ENCODE data around the gene CHST11.

Gene CHST11

DNA sequence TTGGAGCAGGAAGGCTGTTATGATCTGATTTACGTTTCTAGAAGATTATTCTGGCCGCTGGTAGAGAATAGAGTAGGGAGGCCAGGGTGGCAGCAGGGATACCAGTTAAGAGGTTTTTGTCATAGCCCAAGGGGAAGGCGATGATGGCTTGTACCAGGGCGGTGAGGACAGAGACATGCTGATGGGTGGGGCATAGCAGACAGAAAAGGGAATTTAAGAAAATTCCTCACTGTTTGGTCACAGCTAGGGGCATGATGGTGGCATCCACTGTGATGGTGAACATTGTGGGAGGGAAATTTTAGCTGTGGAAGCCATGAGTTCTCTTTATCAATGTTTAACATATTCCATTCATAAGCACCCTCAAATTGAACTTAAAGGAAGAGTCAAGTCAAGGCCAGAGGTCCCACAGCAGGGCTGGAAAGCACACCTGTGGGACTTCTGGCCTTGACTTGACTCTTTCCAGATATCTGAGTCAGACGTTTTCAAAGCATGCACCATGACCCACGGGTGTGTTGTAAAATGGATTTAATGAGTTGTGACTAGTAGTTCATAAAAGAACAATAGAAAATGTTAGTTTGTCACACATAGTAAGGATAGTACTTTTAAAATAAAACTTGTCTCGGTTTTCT is 134.6 kb downstream of the CHST11 start:
- no peak for DNase-seq

DNA sequence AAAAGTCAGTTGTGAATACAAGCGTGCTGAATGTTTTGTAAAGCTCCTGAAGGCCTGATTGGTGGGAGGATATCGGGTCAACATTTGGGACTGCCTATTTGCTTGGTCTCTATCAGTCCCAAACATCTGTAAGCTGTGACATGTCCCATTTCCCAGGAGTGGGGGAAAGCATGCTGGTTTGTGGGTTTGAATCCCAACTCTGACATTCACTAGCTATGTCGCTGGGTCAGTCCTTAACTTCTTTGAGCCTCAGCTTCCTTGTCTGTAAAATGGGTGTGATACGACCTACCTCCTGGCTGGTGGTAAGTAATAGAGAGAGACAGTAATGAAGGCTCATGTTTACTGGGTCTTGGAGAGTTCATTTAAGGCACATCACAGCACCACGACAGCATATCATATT is 136.7 kb downstream of the CHST11 start:
- no peak for DNase-seq

DNA sequence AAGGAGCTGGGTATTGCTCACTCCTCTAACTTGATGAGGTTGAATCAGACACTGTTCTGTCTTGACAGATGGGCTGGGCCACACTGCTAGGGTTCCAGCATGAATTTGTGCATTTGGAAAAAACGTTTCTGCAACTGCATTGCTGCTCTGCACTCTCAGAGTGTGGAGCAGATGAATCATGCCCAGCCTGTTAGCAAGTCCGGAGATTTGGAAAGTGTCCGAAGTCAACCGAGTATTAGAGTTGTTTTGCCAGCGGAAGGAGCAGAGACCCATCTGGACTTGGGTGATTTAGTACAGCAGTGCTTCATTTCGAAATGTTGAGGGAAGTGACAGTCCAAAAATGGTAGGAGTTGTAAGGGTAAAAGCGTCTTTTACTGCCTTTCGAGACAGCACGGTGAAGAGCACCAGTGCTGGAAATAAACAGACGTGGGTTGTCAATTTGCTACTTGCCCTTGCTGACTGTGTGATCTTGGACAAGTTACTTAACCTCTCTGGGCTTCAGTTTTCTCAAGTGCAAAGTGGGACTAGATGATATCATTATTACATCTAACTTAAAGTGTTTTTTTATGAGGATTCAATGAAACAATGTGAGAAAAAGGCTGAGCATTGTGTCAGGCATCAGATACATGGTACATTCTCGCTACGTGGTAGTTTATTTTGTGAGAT is 139.5 kb downstream of the CHST11 start:
- DNase-seq, result no peak

DNA sequence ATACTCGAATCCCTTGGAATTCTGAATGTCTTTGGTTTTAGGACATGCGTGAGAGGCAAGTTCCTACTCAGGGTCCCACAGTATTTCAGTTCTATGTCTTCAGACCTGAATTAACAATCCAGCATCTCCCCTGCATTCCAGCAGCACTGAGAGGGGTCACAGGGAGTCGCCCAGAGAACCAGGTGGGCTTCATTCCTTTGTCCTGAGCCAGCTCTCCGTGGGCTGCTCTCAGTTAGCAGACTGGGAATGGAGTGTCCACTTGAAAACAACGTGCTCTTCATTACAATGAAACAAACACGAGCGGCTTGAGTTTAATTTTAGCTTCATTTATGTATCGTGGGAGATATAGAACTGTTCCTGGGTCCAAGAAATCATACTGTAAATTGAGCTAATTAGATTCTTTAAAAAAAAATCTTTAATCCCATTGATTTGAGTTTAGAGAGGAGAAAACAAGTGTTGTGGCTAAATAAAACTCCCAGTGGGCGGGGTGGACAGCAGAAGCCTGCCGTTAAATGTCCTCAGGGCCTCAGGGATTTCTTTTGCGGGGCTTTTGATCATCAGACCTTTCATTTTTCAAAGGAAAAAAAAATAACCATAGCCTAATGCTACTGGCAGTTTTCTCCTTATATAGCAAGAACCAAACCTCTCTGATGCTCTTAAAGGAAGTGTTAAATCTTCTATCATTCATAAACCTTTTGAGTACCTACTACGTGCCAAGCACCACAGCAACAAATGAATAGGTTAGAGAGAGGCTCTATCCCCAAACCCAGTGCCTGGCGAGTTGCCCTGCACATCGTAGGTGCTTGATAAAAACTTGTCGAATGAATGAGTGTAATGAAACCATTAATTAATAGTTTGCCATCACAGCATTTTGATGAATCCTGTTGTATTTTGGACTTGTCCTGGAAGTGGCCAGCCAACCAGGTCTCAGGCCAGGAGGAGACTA is 140.4 kb downstream of the CHST11 start:
- no peak for DNase-seq

DNA sequence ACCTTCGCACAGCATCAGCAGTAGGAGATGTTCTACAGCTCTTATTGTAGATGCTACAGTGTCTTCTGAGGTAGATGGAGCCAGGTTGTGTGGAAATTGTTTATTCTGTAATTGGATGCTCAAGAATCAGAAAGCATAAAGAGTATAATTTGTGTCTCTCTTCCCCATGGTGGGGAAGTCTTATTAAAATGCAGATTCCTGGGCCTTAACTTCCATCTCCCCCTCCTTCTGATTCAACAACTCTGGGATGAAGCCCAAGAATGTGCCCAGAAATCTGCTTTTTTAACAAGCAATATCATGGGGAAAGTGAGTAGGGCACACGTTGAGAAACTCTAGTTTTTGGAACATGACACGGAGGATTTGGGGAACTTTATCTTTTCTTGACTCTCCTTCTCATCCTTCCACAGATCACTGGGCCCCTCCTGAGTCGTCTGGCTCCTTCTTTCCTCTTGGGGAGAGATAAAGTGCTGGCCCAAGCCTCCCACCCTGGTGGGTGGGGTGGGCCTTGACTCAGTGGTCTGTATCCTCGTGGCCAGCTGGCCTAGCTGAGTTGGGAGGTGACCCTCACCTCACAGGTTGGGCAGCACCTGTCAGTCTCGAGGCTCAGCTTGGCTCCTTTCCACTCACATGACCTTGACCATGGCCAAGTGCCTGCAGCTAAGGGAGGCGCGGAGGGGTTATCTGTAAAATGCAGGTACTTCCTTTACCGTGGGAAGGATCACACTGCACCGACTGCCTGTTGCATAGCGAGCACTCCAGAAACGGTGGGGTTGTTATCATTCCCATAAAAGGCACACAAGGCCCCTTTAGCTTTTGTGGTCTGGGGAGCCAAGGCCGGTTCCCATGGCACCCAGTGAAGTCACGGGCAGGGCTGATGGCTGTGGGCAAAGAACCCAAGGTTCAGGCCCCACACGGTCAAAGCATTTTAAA is 141.9 kb downstream of the CHST11 start:
- no peak for DNase-seq

DNA sequence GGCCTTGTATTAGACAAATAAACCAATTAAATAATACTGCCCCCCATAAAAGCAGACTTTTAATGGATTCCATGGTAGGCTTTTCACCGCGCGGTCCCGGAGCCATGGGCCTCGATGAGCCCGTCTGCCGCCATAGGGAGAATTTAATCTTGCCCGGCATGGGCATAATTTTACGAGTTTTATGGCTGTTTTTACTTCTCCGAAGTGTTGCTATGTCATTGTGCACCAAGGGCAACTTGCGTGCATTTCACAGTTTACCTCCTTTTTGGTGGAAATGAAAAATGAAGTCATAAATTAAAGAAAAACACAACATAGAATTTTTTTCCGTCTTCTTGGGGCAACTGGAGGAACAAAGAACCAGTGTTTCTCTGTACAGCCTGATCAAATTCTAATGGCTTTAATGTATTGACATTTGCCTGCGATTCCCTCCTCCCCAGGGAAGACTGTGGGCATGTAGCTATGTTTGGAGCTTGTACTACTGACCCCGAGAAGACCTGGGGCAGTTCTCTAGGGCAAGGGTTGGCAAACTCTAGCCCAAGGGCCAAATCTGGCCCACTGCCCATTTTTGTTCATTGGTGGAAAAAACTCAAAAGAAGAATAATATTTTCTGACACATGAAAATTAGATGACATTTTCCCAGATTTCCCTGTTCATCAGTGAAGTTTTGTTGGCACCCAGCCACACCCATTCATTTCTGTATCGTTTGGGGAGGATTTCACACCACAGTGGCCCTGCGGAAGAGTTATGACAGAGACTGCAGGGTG is 142.7 kb downstream of the CHST11 start:
- DNase-seq, result no peak

DNA sequence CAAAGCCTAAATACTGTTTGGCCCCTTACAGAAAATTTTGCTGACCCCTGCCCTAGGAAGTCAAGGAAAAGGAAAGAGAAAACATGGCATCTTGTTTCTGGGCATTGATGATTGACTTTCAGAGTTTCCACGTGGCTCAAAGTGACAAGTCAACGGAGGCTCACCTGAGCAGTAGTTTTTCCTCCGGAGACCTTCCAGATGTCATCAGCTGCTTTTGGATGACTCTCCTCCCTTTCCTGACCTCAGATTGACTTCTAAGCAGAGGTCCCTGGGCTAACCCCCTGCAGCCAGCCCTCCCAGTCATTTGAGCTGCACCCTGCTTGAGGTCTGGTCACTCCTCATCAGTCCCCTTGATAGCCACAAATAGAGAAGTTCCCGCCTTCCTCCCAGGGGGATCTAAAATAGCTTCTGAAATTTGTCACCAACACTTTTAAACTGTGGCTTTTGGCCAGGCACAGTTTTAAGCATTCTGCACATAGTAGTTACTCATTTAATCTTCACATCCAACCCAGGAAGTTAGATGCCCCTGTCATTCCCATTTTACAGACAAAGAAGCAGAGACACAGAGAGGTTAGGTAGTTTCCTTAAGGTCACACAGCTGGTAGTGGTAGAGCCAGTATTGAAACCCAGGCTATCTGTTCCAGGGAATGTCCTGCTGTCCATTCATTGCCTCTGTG is 143.4 kb downstream of the CHST11 start:
- DNase-seq, result no peak

DNA sequence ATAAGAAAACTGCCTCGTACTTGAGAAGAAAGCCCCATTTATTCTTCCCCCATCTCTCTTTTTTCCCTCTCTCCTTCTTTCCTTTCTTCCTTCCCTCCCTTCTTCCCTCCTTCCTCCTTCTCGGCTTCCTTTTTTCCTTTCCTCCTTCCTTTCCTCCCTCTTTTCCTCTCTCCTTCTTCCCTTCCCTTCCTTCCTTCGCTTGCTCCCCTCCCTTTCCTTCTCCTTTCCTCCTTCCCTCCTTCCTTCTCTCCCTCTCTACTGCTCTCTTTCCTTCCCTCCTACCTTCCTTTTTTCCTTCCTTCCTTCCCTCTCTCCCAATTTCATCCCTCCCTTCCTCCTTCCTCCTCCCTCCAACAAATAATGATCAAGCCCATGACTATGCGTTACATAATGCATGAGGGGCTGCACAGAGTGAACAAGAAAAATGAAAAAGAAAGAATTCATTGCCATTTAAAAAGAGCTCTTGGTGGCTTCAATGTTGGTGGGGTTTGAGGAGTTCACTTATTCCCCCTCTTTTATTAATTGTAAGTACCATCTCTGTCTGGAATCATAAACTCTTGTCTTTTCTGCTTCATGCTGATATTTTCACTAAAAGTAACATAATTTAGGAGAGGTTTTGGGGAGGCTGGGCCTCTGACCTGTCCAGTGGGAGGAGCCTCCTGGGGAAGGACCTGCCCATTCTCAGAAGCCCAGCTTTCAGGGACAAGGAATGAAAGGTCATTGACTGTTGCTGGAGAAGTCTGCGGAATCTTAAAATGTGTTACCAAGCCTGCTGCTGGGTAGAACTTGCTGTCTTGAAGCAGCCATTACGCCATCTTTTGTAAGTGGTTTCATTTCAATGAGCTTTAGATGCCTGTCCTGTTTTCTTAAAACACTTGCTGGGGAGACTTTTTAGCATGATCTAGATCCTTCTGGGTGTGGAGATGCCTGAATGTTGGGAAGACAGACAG is 144.3 kb downstream of the CHST11 start:
- no peak for DNase-seq

DNA sequence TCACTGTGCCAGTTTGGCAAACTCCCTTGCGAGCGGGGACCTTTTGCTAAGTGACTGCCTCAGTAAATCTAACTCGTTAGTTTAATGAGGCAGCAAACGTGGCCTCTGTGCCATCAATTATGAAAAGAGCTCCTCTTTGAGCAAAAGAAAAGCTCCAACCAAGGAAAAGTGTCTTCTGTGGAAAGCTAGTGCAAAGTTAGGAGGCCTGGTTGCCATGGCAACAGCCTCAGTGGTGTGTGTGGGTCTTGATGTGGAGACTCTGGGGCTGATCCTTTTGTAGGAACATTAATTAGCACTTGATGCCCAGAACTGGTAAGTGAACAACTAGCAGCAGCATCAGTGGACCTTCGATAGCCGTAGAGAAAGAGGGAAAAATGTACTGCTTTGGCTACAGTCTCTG is 145.7 kb downstream of the CHST11 start:
- DNase-seq, result no peak

DNA sequence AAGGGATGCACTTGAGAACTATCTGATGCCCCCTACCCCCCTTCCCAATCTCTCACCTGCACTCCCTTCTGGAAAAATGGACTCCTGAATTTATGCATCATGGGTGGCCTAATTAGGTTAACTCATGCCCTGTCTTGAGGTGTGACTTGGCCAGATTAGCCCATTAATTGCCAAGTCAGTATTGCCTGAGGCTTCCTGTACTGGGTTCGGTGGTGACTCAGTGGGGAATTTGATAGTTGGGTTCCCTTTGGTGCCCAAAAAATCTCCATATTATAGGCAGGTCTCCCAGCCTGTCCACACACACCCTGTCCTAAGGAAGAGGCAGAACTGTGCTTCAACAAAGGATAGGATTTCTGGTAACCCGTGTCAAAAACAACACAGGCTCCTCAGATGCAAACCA is 146.1 kb downstream of the CHST11 start:
- no peak for DNase-seq

DNA sequence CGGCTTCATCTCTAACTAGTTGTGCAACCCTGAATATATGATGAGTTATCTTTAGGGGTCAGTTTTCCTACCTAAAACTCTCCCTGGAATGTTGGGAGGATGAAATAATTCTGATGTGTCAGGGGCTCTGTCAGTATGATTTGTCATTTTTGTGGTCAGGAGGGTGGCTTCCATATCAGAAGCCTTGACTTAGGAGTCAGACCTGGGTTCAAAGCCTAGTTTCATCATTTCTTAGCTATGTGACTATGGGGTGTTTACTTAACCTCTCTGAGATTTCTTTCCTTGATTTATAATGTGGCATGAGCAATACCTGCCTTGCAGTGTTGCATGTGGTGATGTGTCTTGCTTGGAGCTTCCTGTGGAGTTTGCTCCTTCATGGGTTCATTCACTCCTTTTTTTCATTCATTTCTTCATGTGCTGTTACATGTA is 146.8 kb downstream of the CHST11 start:
- no peak for DNase-seq

DNA sequence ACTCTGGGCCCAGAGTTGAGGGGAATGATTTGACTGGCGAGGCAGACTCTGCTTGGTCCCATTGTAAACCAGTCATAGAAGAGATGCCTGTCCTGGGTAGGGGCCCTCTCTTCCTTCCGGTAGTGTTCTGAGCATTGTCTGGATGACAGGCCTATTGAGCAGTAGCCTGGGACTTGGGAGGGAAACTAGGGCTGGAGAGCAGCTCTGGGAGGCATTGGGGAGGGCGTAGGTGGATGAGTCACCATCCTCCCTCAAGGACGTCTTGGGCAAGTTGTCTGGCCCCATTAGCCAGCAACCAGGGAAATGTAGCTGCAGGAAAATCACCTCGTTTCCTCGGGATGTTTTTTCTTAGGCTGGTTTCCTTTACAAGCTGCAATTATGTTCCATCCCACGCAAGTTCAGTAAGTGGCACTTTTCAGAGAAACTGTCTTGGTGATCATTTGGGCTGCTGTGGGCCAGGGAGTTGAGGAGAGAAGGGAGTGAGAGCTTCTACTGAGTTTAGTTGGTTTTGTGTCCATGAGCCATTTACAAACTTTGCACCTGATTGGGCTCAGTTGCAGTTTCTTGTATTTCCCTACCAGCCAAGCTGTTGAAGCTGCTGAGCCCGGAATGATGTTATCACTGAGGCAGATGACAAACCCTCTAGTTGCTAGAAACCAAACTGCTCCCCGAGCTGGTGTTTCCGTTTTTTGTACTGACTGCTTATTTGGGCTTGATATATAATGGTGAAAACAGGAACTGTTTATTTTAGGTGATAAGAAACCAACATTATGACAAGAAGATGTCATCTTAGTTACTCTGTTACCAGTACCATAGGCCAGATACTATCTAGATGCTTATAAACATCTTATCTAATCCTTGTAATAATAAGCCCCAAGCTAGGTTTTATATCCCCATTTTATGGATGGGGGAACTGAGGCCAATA is 147.6 kb downstream of the CHST11 start:
- DNase-seq, result no peak

DNA sequence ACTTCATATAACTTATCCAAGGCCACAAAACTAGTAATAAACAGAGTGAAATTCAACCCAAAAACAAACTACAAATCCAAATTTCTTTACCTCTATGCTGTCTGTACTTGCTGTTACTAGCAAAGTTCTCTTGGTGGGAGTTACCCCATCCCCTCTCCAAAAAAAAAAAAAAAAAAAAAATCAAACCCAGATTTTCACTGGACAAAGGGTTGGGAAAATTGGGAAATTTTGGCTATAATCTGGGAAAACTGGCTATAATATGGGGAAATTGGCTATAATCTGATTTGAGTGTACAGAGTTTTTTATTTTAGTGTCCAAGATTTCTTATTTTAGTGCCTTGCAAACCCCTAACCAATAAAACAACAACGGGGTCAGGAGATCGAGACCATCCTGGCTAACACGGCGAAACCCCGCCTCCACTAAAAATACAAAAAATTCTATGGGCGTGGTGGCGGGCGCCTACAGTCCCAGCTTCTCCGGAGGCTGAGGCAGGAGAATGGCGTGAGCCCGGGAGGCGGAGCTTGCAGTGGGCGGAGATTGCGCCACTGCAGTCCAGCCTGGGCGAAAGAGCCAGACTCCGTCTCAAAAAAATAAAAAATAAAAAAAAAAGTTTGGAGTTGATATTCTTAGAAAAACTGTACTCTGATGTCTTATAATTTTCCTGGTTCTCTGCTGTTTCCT is 148.4 kb downstream of the CHST11 start:
- DNase-seq, result no peak

DNA sequence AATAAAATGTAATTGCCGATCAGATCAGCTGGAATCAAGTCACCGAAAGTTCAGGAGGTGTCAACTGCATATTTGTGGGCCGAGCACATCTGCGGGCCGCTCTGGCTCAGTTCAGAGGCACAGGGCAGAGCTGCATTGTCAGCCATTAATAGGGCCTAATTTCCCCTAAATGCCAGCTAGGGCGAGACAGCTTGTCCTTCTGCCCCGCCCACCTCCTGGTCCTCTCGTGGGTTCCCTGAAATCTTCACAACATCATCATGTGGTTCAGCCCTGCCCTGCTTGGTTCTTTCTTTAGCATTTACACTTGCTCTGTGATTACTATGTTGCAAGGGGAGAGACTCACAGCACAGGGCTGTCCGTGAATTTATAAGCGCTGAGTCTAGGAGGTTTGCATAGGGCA is 148.9 kb downstream of the CHST11 start:
- DNase-seq, result no peak

DNA sequence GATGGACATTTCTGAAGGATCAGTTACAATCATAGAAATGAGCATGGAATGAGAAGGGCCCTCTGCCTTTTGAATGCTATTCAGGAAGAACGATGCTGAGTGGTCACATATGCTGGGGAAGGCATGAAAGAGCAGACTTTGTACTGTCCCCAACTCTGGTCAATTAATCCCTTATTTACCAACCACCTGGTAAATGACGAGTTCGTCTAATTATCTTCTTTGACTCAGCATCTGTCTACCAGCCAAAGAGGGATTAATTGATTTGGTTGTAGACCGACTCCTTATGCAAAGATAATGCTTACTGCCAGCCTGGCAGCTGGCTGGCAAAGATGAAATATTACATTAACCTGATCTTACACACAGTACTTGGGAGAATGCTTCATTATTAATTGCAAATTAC is 152.2 kb downstream of the CHST11 start:
- DNase-seq, result no peak

DNA sequence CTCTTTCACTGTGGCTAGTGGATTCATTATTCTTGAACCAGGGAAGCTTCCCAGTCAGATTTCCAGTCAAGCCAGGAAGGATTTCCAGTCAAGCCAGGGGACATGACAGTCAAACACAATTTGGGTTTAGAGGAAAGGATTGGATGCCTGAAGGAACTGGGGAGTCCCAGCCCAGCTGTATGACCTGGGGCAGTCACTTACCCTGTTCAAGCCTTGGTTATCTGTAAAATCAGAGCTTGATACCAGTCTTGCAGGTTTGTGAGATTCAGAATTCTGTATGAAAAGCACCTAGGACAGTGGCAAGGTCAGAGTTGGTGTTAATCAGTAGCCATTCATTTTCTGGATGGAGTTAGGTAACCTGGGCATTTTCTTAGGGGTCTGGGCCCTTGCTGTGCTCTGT is 152.7 kb downstream of the CHST11 start:
- DNase-seq, result no peak

DNA sequence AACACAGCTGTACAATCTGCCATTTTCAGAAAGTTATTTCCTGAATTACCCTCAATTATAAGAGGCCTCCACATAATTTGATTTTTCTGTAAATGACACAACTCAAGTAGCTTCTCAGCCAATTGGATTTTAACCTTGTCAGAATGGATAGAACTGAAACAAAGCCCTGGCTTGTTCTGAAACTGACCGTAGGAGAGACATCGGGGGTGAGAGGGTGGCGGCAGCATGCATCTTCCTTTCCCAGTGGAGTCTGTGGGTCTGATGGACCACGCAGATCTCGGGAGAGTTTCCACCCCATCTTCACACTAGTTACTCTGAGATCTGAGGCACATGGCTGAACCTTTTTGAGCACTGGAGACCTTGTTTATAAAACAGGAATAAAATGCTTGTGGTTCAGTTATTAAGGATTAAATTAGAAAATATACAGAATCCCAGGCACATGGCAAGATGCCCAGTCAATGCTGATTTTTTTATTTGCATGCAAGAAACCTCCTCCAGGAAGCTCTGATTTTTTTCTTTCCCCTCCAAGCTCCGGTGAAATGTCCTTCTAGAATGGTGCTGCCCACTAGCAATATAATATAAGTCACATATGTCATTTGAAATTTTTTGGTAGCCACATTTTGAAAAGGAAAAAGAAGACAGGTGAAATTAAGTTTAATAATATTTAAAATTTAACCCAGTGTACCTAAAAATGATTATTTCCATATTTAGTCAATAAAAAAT is 153.9 kb downstream of the CHST11 start:
- DNase-seq, result no peak

DNA sequence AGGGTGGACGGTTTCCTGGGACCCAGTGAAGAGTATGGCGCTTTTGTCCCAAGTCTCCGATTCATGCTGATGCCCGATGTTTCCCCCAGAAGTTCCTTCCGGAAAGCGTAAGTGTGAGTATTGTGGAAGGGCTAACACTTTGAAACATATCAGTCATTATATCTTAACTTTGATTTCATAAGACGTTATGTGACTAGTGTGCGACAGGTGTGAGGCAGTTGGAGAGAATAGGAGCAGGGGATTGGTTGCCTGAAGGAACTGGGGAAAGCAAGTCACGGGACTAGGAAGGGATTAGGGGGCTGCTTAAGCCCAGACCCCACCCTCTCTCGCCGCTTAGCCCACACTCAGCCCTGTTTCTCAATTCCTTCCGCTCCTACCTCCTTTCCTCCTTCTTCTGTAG is 154.9 kb downstream of the CHST11 start:
- DNase-seq, result no peak

Measured in DMS 273 treated with DMSO at 0.1 percent for 48 hours (cell line).